IMR-90 (cell line): ENCODE data around the gene AMBP. TPM values are rescaled to one million over a fixed set of nuclear protein-coding genes. Genes with fewer than 3 reads are reported as not detected.
A peak's percentile ranks its signal among the peaks of the same experiment; 100 is the strongest.

Experiments
- ATAC-seq: fragments of 200-7000 bp; cut with Tn5 transposase; 2 replicates; pipeline ENCODE4 v1.9.1; 2020; ENCODE audit warnings: low read depth, mild to moderate bottlenecking, moderate library complexity
- BruUV-seq: library from RNA; stranded (reverse); fragments of 400-500 nt; replicated peaks from 2 replicates; lab custom pipeline; 2021; lab: Mats Ljungman, UMichigan
- CTCF ChIA-PET: fragments of 300-600 bp; formaldehyde crosslinking; extraction: SDS; loops from one replicate; lab custom pipeline; 2021; ENCODE audit warnings: antibody characterized with exemption; lab: Yijun Ruan, JAX
- POLR2A ChIA-PET: fragments of 300-600 bp; sonication (Branson Sonifier 250); formaldehyde crosslinking; loops from one replicate; lab custom pipeline; 2022; ENCODE audit warnings: antibody characterized with exemption; ENCODE audit not compliant: unreplicated experiment; lab: Charles Lee
- DNase-seq: peaks from one replicate; pipeline ENCODE4 v3.0.0; 2013
- H2AFZ ChIP-seq: replicated peaks from 2 replicates; pipeline ENCODE3; 2013; ENCODE audit warnings: low read length, mild to moderate bottlenecking; ENCODE audit not compliant: poor library complexity
- H2AK5ac ChIP-seq: 2 replicates; pipeline ENCODE4 v1.6.1; 2013; ENCODE audit warnings: low read depth, low read length, inconsistent platforms
- H2AK9ac ChIP-seq: replicated peaks from 2 replicates; pipeline ENCODE3; 2013; ENCODE audit warnings: mild to moderate bottlenecking, low read depth, low read length, moderate library complexity; ENCODE audit not compliant: poor library complexity
- H2BK120ac ChIP-seq: 2 replicates; pipeline ENCODE4 v1.6.1; 2013; ENCODE audit warnings: low read depth, low read length, inconsistent platforms
- H2BK15ac ChIP-seq: 3 replicates; pipeline ENCODE4 v1.6.1; 2013; ENCODE audit warnings: low read depth, low read length, inconsistent platforms
- H2BK20ac ChIP-seq: 2 replicates; pipeline ENCODE4 v1.6.1; 2013; ENCODE audit warnings: low read depth, mild to moderate bottlenecking, inconsistent platforms, low read length, moderate library complexity
- H2BK5ac ChIP-seq: 2 replicates; pipeline ENCODE4 v1.6.1; 2013; ENCODE audit warnings: mild to moderate bottlenecking, low read depth, low read length, inconsistent platforms; ENCODE audit not compliant: poor library complexity, severe bottlenecking
- H3K14ac ChIP-seq: replicated peaks from 2 replicates; pipeline ENCODE4 v1.6.1; 2013; ENCODE audit warnings: low read depth, low read length, inconsistent platforms
- H3K18ac ChIP-seq: 2 replicates; pipeline ENCODE4 v1.6.1; 2013; ENCODE audit warnings: low read depth, low read length, control low read depth
- H3K23ac ChIP-seq: 2 replicates; pipeline ENCODE4 v1.6.1; 2013; ENCODE audit warnings: low read depth, low read length, inconsistent platforms
- H3K27ac ChIP-seq: 2 replicates; pipeline ENCODE4 v1.5.1; 2013; ENCODE audit warnings: mild to moderate bottlenecking, control low read depth, low read length; ENCODE audit not compliant: insufficient read depth
- H3K27me3 ChIP-seq: 2 replicates; pipeline ENCODE4 v1.6.1; 2013; ENCODE audit warnings: low read length; ENCODE audit not compliant: control insufficient read depth, insufficient read depth
- H3K36me3 ChIP-seq: 2 replicates; pipeline ENCODE4 v1.6.1; 2013; ENCODE audit warnings: low read length, mixed read lengths; ENCODE audit not compliant: control insufficient read depth, insufficient read depth
- H3K4ac ChIP-seq: 2 replicates; pipeline ENCODE4 v1.6.1; 2013; ENCODE audit warnings: low read depth, low read length, inconsistent platforms
- H3K4me1 ChIP-seq: 2 replicates; pipeline ENCODE4 v1.6.1; 2013; ENCODE audit warnings: low read length, mixed read lengths; ENCODE audit not compliant: control insufficient read depth, insufficient read depth
- H3K4me2 ChIP-seq: 2 replicates; pipeline ENCODE4 v1.6.1; 2013; ENCODE audit warnings: low read depth, mild to moderate bottlenecking, control low read depth, low read length, moderate library complexity
- H3K4me3 ChIP-seq: 2 replicates; pipeline ENCODE4 v1.5.1; 2013; ENCODE audit warnings: low read depth, mild to moderate bottlenecking, control low read depth, low read length, moderate library complexity; ENCODE audit not compliant: insufficient read depth
- H3K56ac ChIP-seq: 2 replicates; pipeline ENCODE4 v1.6.1; 2013; ENCODE audit warnings: low read length, inconsistent platforms; ENCODE audit not compliant: insufficient read depth; ENCODE audit errors: extremely low read depth
- H3K79me1 ChIP-seq, 2 experiments: 2 replicates each; pipeline ENCODE4 v1.6.1; 2013; ENCODE audit warnings: low read length in 2 of 2, inconsistent platforms in 1 of 2, low read depth in 1 of 2
- H3K9ac ChIP-seq: 2 replicates; pipeline ENCODE4 v1.6.1; 2013; ENCODE audit warnings: low read depth, low read length, control low read depth
- H3K9me1 ChIP-seq: 2 replicates; pipeline ENCODE4 v1.6.1; 2013; ENCODE audit warnings: low read length, inconsistent platforms; ENCODE audit not compliant: insufficient read depth
- H3K9me3 ChIP-seq: 2 replicates; pipeline ENCODE4 v1.6.1; 2013; ENCODE audit warnings: low read length; ENCODE audit not compliant: control insufficient read depth, insufficient read depth
- H4K20me1 ChIP-seq: 2 replicates; pipeline ENCODE4 v1.6.1; 2013; ENCODE audit warnings: low read length, inconsistent platforms; ENCODE audit not compliant: insufficient read depth
- H4K5ac ChIP-seq: 2 replicates; pipeline ENCODE4 v1.6.1; 2013; ENCODE audit warnings: mild to moderate bottlenecking, low read depth, low read length, control low read depth
- H4K8ac ChIP-seq, 2 experiments: 2 replicates each; pipeline ENCODE4 v1.6.1; 2013; ENCODE audit warnings: low read depth in 2 of 2, low read length in 2 of 2, control low read depth in 1 of 2, inconsistent platforms in 1 of 2
- H4K91ac ChIP-seq: 2 replicates; pipeline ENCODE4 v1.6.1; 2013; ENCODE audit warnings: low read depth, low read length, inconsistent platforms; ENCODE audit not compliant: insufficient read depth
- CHD1 ChIP-seq: IDR thresholded peaks from 2 replicates; pipeline ENCODE4 v1.6.1; 2012; ENCODE audit warnings: low read depth, low read length, improper control_type of control experiment
- NFE2L2 ChIP-seq: fragments of 150-350 bp; IDR thresholded peaks from 2 replicates; pipeline ENCODE4 v1.6.1; 2016; ENCODE audit warnings: low read depth, mild to moderate bottlenecking, low read length
- POLR2A ChIP-seq: IDR thresholded peaks from 2 replicates; pipeline ENCODE4 v1.6.1; 2012; ENCODE audit warnings: mild to moderate bottlenecking, low read depth, low read length
- RAD21 ChIP-seq: IDR thresholded peaks from 2 replicates; pipeline ENCODE4 v1.6.1; 2012; ENCODE audit warnings: low read length, improper control_type of control experiment
- SMC3 ChIP-seq: fragments of 150-350 bp; IDR thresholded peaks from 2 replicates; pipeline ENCODE4 v1.6.1; 2016; ENCODE audit warnings: low read depth, mild to moderate bottlenecking, antibody characterized with exemption, low read length, moderate library complexity
- WGBS, 2 experiments: methylation state at CpG; one replicate each; pipeline versions ENCODE4 v1.1.5 to v1.1.7; 2013; ENCODE audit warnings: missing lambda C conversion rate in 2 of 2; ENCODE audit not compliant: insufficient read length in 1 of 2; ENCODE audit errors: extremely low coverage in 2 of 2; 5-methylcytosine and 5-hydroxymethylcytosine counted together
- dilution Hi-C: fragments of 300-500 bp; cut with HindIII; formaldehyde crosslinking; loops from one replicate; pipeline ENCODE4 v1.14.3; 2018; ENCODE audit warnings: low sequenced_read_pairs; ENCODE audit not compliant: unreplicated experiment
- in situ Hi-C: fragments of 300-500 bp; cut with MboI; formaldehyde crosslinking; loops from 3 replicates; pipeline ENCODE4 v1.14.3; 2019; ENCODE audit warnings: low sequenced_read_pairs, inconsistent platforms, mixed read lengths
- intact Hi-C: fragments of 100-400 bp; cut with micrococcal nuclease; formaldehyde crosslinking; loops from 2 replicates; pipeline ENCODE4 v1.10.0; 2022
- polyA plus RNA-seq, 3 experiments: library from polyadenylated mRNA; depleted of rRNA; stranded (reverse); fragments of >200 nt; gene quantifications; 2 replicates each; pipeline ENCODE4 v1.2.3, GENCODE V29; 2012; ENCODE audit warnings: low replicate concordance in 1 of 3
- total RNA-seq: library from RNA; depleted of rRNA; stranded (reverse); fragments of >200 nt; gene quantifications from 2 replicates; pipeline ENCODE4 v1.2.3, GENCODE V29; 2012
- TF ChIP-seq, protein P1 (sequence below): conservative IDR thresholded peaks from 2 replicates; pipeline ENCODE4 v1.5.1; 2012; ENCODE audit warnings: mild to moderate bottlenecking, low read depth, low read length, improper control_type of control experiment
- TF ChIP-seq, protein P2 (sequence below): fragments of 150-350 bp; IDR thresholded peaks from 2 replicates; pipeline ENCODE4 v1.6.1; 2016; ENCODE audit warnings: low read depth, mild to moderate bottlenecking, low read length, moderate library complexity, borderline replicate concordance

AMBP gene
- total and polyA plus RNA-seq, 2 of the 4 experiments (the other 2 are of a cell fraction): not detected

- H4K5ac ChIP-seq: no peak overlapping the region
- intact Hi-C loops: loop anchor here (1.0 to 5.0 kb wide), 3 partner anchors 226 to 351 kb away; no protein-coding TSS in a partner anchor
- DNase-seq (no peak), ATAC-seq (peak; percentile 57; the same call in 1 of the 2 replicates)
- no peak overlapping the region for H3K27ac ChIP-seq
- H3K18ac ChIP-seq: no peak overlapping the region
- in situ Hi-C loops: no loop called here
- H3K56ac ChIP-seq: no peak overlapping the region
- no peak overlapping the region for H3K4ac ChIP-seq
- no peak overlapping the region for H3K4me2 ChIP-seq
- H2BK15ac ChIP-seq: no peak overlapping the region
- H3K4me3 ChIP-seq: no peak overlapping the region
- no peak overlapping the region for H4K91ac ChIP-seq
- no peaks in the 10 kb centered on the region; a peak in 1 of 4 replicates for H3K79me1 ChIP-seq
- POLR2A ChIA-PET: no interaction called here
- peaks cover 65% of the 10 kb centered on the region for H3K36me3 ChIP-seq
- TF ChIP-seq NFE2L2: no peak
- TF ChIP-seq POLR2A: no peak
- TF ChIP-seq, protein P1, sequence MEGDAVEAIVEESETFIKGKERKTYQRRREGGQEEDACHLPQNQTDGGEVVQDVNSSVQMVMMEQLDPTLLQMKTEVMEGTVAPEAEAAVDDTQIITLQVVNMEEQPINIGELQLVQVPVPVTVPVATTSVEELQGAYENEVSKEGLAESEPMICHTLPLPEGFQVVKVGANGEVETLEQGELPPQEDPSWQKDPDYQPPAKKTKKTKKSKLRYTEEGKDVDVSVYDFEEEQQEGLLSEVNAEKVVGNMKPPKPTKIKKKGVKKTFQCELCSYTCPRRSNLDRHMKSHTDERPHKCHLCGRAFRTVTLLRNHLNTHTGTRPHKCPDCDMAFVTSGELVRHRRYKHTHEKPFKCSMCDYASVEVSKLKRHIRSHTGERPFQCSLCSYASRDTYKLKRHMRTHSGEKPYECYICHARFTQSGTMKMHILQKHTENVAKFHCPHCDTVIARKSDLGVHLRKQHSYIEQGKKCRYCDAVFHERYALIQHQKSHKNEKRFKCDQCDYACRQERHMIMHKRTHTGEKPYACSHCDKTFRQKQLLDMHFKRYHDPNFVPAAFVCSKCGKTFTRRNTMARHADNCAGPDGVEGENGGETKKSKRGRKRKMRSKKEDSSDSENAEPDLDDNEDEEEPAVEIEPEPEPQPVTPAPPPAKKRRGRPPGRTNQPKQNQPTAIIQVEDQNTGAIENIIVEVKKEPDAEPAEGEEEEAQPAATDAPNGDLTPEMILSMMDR: peak; percentile 44
- TF ChIP-seq RAD21: peak; percentile 72
- TF ChIP-seq, protein P2, sequence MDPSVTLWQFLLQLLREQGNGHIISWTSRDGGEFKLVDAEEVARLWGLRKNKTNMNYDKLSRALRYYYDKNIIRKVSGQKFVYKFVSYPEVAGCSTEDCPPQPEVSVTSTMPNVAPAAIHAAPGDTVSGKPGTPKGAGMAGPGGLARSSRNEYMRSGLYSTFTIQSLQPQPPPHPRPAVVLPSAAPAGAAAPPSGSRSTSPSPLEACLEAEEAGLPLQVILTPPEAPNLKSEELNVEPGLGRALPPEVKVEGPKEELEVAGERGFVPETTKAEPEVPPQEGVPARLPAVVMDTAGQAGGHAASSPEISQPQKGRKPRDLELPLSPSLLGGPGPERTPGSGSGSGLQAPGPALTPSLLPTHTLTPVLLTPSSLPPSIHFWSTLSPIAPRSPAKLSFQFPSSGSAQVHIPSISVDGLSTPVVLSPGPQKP: no peak
- no peak for TF ChIP-seq CHD1
- peak; percentile 48 for TF ChIP-seq SMC3
- H2AK9ac ChIP-seq: no peak overlapping the region
- H3K14ac ChIP-seq: no peak overlapping the region
- no peaks in the 10 kb centered on the region for H3K4me1 ChIP-seq
- no peaks in the 10 kb centered on the region; the same call in 1 of the 2 replicates for H4K20me1 ChIP-seq
- no peak overlapping the region for H2BK5ac ChIP-seq
- no peak overlapping the region for H3K23ac ChIP-seq
- H2AFZ ChIP-seq: no peak overlapping the region
- no peak overlapping the region for H2BK120ac ChIP-seq
- CTCF ChIA-PET: no interaction called here
- H3K27me3 ChIP-seq: no peaks in the 10 kb centered on the region
- no peak overlapping the region for H2AK5ac ChIP-seq
- no peak overlapping the region for H4K8ac ChIP-seq
- WGBS, 2 experiments: 50% methylated on average over 4 of the region's 12 CpGs; no CpG with 5 or more reads in 1 of the 2 experiments
- no peaks in the 10 kb centered on the region for H3K9me3 ChIP-seq
- H2BK20ac ChIP-seq: no peak overlapping the region
- no TSS peak for BruUV-seq
- dilution Hi-C loops: no loop called here
- H3K9ac ChIP-seq: no peak overlapping the region
- 0 out of 2 replicates have a peak, but pooled peaks cover 2% of the 10 kb centered on the region for H3K9me1 ChIP-seq
These were observed 44.5 kb downstream of the AMBP start for GRCh38 chr9:114033397-114034103.
